HepG2 (cell line): ENCODE measurements around the gene SINHCAF. TPM values are rescaled to one million over a fixed set of nuclear protein-coding genes. Genes with fewer than 3 reads are reported as not detected.
A peak's percentile ranks its signal among the peaks of the same experiment; 100 is the strongest.

ENCODE experiments used
- REL ChIP-seq: sonication (generic); formaldehyde crosslinking; conservative IDR thresholded peaks from 2 replicates; pipeline ENCODE4 v1.8.0; 2022; ENCODE audit warnings: mild to moderate bottlenecking, missing genetic modification reagents, moderate library complexity
- RELA ChIP-seq: sonication (generic); formaldehyde crosslinking; IDR thresholded peaks from 2 replicates; pipeline ENCODE4 v1.4.0; 2020; ENCODE audit warnings: missing genetic modification reagents
- THRA ChIP-seq: sonication (generic); formaldehyde crosslinking; IDR thresholded peaks from 2 replicates; pipeline ENCODE4 v1.4.0; 2020; ENCODE audit warnings: missing genetic modification reagents, borderline replicate concordance
- ZFP41 ChIP-seq: sonication (generic); formaldehyde crosslinking; IDR thresholded peaks from 2 replicates; pipeline ENCODE4 v1.4.0; 2020; ENCODE audit warnings: mild to moderate bottlenecking, missing genetic modification reagents, borderline replicate concordance
- ZNF720 ChIP-seq: sonication (generic); formaldehyde crosslinking; IDR thresholded peaks from 2 replicates; pipeline ENCODE4 v1.4.0; 2020; ENCODE audit warnings: missing genetic modification reagents
- ZNF776 ChIP-seq: sonication (generic); formaldehyde crosslinking; IDR thresholded peaks from 2 replicates; pipeline ENCODE4 v1.4.0; 2020; ENCODE audit warnings: mild to moderate bottlenecking, missing genetic modification reagents
- ZNF841 ChIP-seq: sonication (generic); formaldehyde crosslinking; IDR thresholded peaks from 2 replicates; pipeline ENCODE4 v1.8.1; 2023; ENCODE audit warnings: missing genetic modification reagents, borderline replicate concordance
- polyA plus RNA-seq, 8 experiments: library from polyadenylated mRNA; depleted of rRNA in 3 of 8; stranded (reverse) in 7 of 8; unstranded in 1 of 8; fragments of >200 nt; fragmentation: Illumina TruSeq in 4 of 8; extraction: Trizol in 4 of 8; gene quantifications; 2 replicates each; pipeline versions ENCODE4 v1.2.1 to v1.2.3, GENCODE V29; 2011 to 2016; ENCODE audit warnings: low read depth in 4 of 8, missing spikeins in 1 of 8, mixed read lengths in 1 of 8; ENCODE audit not compliant: insufficient read depth in 1 of 8
- total RNA-seq, 5 experiments: library from RNA; depleted of rRNA; stranded (reverse); fragments of >200 nt; fragmentation: Illumina TruSeq; extraction: Trizol; gene quantifications; 2 replicates each; pipeline ENCODE4 v1.2.3, GENCODE V29; 2016; ENCODE audit warnings: low read depth in 1 of 5
- TF ChIP-seq, protein P1 (sequence below): sonication (generic); formaldehyde crosslinking; IDR thresholded peaks from 2 replicates; pipeline ENCODE4 v1.5.0; 2020; ENCODE audit warnings: mild to moderate bottlenecking, missing genetic modification reagents
- TF ChIP-seq, protein P2 (sequence below), 2 experiments: IDR thresholded peaks; 2 replicates each; pipeline ENCODE4 v1.6.1; 2011 to 2012; ENCODE audit warnings: low read length in 2 of 2, borderline replicate concordance in 1 of 2, low read depth in 1 of 2, mild to moderate bottlenecking in 1 of 2, moderate library complexity in 1 of 2
- TF ChIP-seq, protein P3 (sequence below): sonication (generic); formaldehyde crosslinking; IDR thresholded peaks from 2 replicates; pipeline ENCODE4 v1.5.0; 2020; ENCODE audit warnings: mild to moderate bottlenecking, missing genetic modification reagents, borderline replicate concordance

The SINHCAF gene
- total and polyA plus RNA-seq, 2 of the 13 experiments (the other 11 are each of a cell fraction or from before 2014, with no cell fraction given), result 54.6 to 97.8 TPM

GRCh38 chr12:31324845-31325523 is 966 bp downstream of the SINHCAF start (continued):
- TF ChIP-seq, protein P1, sequence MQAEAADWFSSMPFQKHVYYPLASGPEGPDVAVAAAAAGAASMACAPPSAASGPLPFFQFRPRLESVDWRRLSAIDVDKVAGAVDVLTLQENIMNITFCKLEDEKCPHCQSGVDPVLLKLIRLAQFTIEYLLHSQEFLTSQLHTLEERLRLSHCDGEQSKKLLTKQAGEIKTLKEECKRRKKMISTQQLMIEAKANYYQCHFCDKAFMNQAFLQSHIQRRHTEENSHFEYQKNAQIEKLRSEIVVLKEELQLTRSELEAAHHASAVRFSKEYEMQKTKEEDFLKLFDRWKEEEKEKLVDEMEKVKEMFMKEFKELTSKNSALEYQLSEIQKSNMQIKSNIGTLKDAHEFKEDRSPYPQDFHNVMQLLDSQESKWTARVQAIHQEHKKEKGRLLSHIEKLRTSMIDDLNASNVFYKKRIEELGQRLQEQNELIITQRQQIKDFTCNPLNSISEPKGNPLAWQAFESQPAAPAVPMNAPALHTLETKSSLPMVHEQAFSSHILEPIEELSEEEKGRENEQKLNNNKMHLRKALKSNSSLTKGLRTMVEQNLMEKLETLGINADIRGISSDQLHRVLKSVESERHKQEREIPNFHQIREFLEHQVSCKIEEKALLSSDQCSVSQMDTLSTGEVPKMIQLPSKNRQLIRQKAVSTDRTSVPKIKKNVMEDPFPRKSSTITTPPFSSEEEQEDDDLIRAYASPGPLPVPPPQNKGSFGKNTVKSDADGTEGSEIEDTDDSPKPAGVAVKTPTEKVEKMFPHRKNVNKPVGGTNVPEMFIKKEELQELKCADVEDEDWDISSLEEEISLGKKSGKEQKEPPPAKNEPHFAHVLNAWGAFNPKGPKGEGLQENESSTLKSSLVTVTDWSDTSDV (CRISPR knock-in tag), result 0 out of 2 replicates have a peak, but pooled peaks have one; percentile 18
- TF ChIP-seq ZNF776 (CRISPR knock-in tag), result peak; percentile 24; the same call in 1 of the 2 replicates
- TF ChIP-seq, protein P2, sequence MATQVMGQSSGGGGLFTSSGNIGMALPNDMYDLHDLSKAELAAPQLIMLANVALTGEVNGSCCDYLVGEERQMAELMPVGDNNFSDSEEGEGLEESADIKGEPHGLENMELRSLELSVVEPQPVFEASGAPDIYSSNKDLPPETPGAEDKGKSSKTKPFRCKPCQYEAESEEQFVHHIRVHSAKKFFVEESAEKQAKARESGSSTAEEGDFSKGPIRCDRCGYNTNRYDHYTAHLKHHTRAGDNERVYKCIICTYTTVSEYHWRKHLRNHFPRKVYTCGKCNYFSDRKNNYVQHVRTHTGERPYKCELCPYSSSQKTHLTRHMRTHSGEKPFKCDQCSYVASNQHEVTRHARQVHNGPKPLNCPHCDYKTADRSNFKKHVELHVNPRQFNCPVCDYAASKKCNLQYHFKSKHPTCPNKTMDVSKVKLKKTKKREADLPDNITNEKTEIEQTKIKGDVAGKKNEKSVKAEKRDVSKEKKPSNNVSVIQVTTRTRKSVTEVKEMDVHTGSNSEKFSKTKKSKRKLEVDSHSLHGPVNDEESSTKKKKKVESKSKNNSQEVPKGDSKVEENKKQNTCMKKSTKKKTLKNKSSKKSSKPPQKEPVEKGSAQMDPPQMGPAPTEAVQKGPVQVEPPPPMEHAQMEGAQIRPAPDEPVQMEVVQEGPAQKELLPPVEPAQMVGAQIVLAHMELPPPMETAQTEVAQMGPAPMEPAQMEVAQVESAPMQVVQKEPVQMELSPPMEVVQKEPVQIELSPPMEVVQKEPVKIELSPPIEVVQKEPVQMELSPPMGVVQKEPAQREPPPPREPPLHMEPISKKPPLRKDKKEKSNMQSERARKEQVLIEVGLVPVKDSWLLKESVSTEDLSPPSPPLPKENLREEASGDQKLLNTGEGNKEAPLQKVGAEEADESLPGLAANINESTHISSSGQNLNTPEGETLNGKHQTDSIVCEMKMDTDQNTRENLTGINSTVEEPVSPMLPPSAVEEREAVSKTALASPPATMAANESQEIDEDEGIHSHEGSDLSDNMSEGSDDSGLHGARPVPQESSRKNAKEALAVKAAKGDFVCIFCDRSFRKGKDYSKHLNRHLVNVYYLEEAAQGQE (IDR thresholded peaks at IDR 0.05; ENCODE audit: borderline replicate concordance in 1 of 2, low read depth in 1 of 2, low read length in 2 of 2), result no peak
- TF ChIP-seq THRA (CRISPR knock-in tag), result no peak
- TF ChIP-seq REL (CRISPR knock-in tag), result no peak
- no peak for TF ChIP-seq ZNF720 (CRISPR knock-in tag)
- no peak for TF ChIP-seq ZFP41 (CRISPR knock-in tag)
- TF ChIP-seq, protein P3, sequence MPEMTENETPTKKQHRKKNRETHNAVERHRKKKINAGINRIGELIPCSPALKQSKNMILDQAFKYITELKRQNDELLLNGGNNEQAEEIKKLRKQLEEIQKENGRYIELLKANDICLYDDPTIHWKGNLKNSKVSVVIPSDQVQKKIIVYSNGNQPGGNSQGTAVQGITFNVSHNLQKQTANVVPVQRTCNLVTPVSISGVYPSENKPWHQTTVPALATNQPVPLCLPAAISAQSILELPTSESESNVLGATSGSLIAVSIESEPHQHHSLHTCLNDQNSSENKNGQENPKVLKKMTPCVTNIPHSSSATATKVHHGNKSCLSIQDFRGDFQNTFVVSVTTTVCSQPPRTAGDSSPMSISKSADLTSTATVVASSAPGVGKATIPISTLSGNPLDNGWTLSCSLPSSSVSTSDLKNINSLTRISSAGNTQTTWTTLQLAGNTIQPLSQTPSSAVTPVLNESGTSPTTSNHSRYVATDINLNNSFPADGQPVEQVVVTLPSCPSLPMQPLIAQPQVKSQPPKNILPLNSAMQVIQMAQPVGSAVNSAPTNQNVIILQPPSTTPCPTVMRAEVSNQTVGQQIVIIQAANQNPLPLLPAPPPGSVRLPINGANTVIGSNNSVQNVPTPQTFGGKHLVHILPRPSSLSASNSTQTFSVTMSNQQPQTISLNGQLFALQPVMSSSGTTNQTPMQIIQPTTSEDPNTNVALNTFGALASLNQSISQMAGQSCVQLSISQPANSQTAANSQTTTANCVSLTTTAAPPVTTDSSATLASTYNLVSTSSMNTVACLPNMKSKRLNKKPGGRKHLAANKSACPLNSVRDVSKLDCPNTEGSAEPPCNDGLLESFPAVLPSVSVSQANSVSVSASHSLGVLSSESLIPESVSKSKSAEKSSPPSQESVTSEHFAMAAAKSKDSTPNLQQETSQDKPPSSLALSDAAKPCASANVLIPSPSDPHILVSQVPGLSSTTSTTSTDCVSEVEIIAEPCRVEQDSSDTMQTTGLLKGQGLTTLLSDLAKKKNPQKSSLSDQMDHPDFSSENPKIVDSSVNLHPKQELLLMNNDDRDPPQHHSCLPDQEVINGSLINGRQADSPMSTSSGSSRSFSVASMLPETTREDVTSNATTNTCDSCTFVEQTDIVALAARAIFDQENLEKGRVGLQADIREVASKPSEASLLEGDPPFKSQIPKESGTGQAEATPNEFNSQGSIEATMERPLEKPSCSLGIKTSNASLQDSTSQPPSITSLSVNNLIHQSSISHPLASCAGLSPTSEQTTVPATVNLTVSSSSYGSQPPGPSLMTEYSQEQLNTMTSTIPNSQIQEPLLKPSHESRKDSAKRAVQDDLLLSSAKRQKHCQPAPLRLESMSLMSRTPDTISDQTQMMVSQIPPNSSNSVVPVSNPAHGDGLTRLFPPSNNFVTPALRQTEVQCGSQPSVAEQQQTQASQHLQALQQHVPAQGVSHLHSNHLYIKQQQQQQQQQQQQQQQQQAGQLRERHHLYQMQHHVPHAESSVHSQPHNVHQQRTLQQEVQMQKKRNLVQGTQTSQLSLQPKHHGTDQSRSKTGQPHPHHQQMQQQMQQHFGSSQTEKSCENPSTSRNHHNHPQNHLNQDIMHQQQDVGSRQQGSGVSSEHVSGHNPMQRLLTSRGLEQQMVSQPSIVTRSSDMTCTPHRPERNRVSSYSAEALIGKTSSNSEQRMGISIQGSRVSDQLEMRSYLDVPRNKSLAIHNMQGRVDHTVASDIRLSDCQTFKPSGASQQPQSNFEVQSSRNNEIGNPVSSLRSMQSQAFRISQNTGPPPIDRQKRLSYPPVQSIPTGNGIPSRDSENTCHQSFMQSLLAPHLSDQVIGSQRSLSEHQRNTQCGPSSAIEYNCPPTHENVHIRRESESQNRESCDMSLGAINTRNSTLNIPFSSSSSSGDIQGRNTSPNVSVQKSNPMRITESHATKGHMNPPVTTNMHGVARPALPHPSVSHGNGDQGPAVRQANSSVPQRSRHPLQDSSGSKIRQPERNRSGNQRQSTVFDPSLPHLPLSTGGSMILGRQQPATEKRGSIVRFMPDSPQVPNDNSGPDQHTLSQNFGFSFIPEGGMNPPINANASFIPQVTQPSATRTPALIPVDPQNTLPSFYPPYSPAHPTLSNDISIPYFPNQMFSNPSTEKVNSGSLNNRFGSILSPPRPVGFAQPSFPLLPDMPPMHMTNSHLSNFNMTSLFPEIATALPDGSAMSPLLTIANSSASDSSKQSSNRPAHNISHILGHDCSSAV (CRISPR knock-in tag), result no peak
- 0 out of 2 replicates have a peak, but pooled peaks have one; percentile 22 for TF ChIP-seq ZNF841 (CRISPR knock-in tag)
- TF ChIP-seq RELA (CRISPR knock-in tag), result no peak
